Retina (tissue), 1 donor: Measurements from ENCODE around the gene LRRC61.

Source experiments
- DNase-seq: peaks from one replicate; pipeline ENCODE4 v3.0.0-alpha.2; 2016

The LRRC61 gene

DNA sequence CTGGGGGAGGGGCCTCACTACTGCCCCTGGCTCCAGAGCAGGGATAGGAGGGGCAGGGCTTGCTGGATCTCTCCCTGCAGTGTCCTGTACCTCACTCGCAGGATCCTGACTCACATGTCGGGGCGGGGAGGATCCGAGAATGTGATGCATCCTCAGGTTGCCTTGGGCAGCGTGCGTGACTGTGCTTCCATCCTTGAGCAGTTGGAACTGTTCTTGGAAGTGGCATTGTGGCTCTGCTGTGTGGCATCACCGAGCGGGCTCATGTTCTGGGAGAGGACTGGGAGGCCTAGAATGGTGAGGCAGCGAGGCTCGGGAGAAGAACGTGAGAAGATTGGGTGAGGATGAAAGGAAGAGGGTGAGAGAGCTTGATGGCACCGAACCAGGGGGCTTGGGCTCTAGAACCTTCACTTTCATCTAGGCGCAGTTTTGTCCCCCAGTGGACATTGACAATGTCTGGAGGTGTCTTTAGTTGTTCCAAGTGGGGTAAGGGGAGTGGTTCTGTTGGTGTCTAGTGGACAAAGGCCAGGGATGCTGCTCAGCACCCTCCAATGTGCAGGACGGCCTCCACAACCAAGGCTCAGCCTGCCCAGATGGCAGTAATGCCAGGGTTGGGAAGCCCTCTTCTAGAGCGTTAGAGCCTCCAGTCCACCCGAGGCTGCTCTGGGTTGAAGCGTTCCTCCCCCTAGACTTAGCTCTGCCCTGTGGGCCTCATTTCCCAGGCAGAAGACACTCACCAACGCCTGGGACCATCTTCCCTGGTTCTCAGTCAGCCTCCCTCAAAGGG is 9.9 kb downstream of the LRRC61 start:
- no peak for DNase-seq

DNA sequence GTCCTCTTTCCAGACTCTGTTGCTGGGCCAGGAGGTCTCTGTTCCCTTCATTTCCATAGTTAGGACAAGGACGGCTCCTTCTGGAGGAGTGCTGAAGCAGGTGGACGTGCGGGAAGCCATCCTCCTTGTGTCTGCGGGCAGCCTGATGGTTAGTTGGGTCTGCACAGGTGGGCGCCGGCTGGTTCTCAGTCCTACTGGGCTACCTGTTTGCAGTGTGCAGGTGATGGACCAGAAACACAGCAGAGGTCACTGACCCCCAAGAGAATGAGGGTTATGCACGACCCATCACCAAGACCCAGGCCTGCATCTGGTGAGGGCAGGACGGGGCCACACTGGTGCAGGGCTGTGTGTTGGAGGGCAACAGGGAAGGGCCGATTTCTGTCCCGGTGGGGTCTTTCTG is 10.5 kb downstream of the LRRC61 start:
- DNase-seq, result no peak

DNA sequence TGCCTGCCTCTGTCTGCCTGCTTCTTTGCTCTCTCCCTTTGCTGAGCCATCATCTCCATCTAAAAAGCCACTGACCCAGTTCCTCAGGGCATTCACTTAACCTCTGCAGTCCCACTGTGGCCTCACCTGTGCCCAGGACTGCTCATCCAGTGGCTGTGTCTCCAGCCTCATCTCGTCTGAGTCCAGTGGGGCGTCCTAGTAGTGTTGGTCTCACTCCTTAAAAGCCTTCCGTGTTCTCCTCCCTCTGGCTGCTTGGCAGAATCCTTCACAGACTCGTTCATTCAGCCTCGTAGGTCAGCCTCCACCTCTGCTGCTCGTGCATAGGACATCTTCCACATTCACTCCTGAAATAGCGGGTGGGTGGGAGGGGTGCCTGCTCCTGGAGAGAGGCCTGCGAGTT is 11.0 kb downstream of the LRRC61 start:
- no peak for DNase-seq

DNA sequence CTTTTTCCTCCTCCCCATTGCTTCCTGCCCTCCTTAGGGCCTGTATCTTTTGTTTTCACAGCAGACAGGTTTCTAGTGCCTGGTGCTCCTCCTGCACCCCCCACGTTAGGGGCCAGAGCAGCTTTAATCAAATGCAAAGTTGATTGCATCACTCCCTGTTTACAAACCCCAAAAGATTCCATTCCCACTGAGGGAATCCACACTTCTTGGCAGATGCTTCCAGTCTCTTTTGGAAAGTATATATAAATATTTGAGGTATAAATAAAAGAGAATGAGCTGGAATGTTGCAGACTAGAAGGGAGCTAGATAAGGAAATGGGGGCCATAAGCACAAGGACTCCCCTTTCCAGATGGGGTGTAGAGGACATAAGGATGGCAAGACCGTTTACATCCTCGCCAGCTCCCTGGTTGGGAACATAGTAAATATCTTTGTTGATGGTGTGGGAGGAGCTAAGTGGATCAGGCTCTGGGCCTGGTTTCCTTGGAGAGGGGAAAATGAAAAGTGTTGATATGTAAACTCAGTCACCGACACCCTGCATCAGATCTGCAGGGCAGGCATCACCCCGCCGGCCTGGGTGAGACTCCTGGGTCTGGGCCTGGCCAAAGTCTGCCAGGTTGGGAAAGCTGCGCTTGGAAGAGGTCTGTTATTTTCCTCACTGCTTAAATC is 12.1 kb downstream of the LRRC61 start:
- DNase-seq, result no peak

DNA sequence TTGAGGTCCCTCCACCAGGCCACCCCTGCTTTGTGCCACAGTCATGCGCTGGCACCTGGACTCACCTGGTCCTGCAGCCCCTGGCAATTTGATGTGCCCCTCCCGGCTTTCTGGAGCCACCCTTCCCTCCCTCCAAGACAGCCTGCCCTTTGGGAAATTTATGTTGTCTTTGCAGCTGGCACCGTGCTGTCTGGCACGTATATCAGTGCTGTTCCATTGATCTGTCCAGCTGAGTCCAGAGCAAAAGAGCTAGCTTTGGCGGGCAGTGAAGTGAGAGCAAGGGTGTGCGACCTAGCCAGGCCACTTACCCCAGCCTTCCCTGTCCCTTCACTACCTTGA is 12.6 kb downstream of the LRRC61 start:
- peak; percentile 39 for DNase-seq

DNA sequence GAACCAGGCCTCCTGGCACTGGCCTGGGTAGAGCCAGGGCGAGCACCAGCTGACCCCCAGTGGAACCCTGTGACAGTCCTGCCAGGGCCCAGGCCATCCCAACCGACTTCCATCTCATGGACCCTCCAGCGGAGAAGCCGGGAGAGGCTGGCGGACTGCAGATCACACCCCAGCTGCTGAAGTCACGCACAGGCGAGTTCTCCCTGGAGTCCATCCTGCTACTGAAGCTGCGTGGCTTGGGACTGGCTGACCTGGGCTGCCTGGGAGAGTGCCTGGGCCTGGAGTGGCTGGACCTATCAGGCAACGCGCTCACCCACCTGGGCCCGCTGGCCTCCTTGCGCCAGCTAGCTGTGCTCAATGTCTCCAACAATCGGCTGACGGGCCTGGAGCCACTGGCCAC is 13.6 kb downstream of the LRRC61 start:
- no peak for DNase-seq

DNA sequence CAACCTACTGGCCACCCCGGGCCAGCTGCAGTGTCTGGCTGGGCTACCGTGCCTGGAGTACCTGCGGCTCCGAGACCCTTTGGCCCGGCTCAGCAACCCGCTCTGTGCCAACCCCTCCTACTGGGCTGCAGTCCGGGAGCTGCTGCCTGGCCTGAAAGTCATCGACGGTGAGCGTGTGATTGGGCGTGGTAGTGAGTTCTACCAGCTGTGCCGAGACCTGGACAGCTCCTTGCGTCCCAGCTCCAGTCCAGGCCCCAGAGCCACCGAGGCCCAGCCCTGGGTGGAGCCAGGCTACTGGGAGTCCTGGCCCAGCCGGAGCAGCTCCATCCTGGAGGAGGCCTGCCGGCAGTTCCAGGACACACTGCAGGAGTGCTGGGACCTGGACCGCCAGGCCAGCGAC is 14.0 kb downstream of the LRRC61 start:
- DNase-seq, result no peak

DNA sequence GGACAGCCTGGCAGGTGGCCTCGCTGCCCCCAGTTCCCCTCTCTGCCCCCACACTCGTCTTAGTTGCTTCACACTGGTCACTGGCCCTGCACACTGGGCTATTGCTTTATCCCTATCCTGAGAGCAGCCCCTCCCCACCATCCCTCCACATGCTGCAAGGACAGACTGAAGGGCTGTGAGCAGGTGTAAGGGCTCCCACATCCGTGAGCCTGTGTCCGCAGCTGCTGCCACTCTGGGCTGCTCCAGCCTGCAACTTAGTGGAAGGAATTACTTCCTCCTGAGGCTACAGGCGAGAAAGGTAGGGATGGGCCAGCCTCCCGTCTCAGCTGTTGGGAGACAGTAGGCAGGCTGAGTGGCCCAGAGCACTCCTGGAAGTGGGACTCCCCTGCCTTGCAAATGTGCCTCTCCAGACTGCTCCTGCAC is 14.5 kb downstream of the LRRC61 start:
- no peak for DNase-seq

DNA sequence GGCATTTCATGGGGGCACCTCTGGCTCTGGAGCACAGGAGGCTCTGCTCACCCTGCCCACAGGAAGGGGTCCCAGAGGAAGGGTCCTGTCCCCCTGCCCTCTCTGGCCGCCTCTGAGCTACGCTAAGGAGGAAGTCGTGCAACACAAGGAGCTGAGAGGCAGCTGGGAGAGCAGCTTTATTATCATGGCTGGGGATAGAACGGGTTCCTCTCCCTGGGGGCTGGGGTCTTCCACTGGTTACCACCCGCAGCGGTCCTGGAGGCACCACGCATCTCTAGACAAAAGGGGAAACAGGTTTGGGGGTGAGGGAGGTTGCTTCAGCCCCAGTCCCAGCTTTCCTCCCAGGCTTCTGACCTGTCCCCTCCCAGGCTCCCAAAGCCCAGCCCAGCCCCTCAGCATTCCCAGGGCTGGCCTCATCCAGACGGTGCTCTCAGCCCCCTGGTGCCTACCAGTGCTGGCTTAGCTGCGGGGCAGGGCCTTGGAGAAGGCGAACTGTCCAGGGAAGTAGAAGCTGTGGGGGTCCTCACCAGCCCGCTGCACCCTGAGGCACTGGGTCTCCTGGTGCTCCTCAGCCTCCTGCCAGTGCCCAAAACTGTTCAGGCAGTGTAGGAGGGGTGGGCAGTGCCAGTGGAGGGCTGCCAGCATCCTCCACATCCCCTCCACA is 15.1 kb downstream of the LRRC61 start:
- DNase-seq, result no peak

DNA sequence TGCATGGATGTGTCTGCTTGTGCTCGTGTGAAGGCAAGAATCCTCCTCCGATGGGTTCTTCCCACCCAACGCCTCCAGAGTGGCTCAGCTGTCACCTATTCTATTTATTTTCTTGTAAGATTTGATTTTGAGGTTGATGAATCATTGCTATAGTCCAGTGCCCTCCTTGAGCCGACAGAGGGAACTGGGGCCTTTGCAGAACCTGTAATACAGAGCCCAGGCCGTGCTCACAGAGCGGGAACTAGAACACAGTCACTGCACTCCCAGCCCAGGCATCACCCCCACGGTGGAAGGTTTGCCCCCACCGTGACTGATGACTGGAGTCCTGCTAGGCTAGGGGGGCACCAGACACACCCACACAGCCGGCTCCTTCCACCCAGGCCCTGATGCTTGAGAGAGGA is 16.3 kb downstream of the LRRC61 start:
- no peak for DNase-seq

DNA sequence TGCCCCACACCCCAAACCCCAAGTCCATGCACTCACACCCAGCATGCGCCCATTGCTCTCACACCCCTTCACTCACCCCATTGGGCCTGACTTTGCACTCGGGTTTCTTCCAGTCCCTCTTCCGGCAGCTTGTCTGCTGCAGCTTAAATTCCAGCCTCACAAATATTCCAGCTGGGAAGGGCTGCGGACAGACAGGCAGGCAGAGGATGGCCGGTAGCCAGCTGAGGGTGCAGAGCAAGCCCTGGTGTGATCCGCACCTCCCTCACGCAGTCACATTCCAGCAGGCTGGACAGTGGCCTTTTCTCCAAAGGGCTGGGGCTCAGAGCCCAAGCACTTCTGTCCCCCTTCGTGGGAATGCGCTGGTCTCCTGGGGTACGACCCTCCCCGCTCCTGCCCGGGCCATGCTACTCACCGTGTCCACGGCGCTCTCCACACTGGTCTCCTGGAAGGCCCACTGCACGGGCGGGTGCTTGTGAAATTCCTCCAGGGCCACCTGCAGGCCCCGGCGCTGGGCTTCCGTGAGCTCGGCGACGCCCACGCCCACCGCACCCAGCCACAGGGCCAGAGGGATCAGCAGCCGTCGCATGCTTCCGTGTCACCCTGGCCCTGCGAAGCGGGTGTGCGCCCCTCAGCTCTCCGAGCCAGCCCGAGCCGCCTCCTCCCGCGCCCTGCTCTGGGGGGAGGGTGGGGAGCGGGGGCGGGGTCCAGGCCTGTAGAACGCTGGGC is 17.0 kb downstream of the LRRC61 start:
- DNase-seq, result peak; percentile 67

DNA sequence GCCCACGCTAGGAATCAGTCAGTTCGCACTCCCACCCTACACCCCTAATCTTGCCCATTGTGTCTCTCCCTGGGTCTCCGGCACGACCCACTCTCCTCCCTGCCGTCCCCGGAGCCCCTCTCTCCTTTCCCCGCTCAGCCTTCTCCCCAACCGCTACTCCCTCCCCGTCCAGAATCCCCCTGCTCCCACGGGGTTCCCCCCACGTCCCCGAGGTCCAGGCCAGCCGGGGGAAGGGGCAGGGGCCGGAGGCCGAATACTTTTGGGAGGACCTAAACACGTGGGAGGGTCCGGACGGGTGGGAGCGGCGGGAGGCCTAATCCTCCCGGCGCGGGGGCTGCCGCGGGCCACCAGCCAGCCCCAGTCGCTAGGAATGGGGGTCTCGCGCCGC is 17.7 kb downstream of the LRRC61 start:
- no peak for DNase-seq

DNA sequence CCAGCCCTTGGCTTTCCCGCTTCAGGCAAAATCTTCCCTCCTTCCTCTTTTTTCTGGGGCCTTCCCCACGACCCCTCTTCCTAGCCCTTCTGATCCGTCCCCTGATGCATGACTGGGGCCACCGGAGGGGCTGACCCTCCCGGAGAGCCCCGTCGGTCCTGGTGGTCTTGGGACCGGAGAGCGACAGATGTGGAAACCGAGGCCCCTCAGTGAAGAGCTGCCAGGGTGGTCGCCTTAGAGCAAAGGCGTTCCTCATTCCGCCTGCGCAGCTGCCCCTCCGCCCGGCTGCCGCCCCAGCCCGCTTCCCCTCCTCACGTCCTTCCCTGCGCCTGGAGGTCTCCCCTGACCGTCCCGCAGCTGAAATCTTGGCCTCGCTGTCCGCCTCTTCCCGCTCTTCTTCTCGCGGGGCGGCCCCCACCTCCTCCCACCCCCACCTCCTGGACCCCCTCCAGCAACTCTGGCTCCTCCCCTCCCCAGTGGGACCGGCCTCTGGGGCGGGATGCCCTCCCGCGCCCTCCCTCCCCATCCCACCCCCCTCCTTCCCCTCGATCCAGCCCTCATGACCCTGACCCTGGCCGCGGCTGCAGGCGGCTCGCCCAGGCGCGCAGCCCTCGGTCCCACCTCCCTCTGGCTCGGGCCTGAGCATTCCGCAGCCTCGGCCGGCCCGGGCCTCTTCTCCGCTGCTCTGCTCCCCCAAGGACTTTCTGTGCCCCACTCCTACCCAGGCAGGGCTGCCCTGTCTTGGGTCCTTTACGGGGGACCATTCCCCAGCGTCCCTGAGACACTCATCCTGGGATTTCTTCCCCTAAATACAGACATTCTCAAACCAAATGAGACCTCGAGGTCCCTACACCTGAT is 18.3 kb downstream of the LRRC61 start, which contains the start of gene RARRES2:
Gene RARRES2, minus strand, starts transcription at position 367 of the 858 bp plus-strand sequence. CDS start 1,020 bp downstream, outside the sequence.
- DNase-seq, result peak; percentile 57

DNA sequence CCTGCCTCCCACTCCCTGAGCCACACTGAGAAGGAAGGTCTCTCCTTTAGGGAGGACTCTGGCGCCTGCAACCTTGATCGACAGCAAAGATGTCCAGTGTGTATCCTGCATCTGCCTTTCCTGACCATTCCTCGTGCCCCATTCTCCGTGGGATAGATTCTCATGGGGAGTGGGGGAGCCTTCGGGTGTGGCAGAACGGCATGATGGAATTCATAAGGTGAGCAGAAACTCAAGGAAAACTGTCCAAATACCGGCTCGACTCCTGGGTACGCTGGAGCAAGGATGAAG is 18.9 kb downstream of the LRRC61 start:
- DNase-seq, result no peak

DNA sequence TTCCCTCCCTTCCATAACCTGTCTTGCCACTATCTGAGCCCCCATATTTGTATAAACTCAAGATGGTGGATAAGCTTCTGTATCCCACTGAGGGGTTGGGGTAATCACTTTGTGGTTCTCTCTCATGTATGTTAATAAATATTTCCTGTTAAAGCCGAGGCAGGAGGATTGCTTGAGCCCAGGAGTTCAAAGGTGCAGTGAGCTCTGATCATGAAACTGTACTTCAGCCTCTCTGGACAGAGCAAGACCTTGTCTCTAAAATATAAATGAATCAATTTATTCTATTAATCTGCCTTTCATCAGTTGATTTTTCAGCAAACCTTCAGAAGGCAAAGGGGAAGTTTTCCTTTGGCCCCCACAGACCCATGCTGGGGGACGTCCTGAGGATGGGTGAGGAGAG is 20.1 kb downstream of the LRRC61 start:
- DNase-seq, result no peak

DNA sequence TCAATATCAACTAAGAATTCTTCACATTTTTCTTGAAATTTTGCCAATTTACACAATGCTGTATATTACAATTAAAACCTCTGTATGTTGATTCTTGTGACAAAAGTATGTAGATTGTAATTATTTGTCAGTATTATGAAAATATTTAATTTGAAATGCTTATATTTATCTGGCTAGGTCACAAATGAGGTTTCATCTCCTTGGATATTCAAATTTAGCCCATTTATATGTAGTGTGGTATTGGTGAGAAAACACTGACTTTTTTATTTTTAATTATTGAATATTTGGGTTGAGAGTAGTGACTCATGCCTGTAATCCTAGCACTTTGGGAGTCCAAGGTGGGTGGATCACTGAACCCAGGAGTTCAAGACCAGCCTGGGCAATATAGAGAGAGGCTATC is 21.1 kb downstream of the LRRC61 start:
- DNase-seq, result no peak

DNA sequence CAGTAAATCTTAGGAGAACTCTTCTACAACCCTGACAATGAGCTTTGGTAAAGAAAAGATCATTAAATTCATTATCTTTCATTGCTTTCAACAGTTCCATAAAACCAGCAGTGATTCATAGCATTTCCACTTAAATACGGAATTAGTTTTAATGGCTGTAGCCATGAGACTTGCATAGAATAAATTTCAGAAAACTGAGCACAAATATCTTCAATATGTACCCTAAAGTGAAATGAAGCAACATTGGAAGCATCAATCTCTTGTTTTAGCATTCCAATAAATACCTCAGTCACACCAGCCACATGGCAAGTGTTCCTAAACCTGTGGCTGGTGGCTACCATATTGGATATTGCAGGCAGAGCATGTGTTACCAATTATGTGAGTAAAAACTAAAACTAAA is 21.9 kb downstream of the LRRC61 start:
- DNase-seq, result no peak

DNA sequence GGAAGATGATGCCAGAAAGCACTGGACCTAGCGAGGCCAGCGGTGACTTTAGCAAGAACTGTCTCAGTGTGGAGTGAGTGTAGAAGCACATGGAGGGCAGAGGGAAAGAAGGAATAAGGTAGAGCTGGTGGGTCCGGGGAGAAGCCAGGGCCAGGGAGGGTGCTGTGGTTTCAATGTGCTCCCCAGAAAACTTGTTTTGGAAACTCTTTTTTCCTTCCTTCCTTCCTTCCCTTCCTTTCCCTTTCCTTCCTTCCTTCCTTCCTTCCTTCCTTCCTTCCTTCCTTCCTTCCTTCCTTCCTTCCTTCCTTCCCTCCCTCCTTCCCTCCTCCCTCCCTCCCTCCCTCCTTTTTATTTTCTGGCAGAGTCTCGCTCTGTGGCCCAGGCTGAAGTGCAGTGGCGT is 23.8 kb downstream of the LRRC61 start:
- no peak for DNase-seq

DNA sequence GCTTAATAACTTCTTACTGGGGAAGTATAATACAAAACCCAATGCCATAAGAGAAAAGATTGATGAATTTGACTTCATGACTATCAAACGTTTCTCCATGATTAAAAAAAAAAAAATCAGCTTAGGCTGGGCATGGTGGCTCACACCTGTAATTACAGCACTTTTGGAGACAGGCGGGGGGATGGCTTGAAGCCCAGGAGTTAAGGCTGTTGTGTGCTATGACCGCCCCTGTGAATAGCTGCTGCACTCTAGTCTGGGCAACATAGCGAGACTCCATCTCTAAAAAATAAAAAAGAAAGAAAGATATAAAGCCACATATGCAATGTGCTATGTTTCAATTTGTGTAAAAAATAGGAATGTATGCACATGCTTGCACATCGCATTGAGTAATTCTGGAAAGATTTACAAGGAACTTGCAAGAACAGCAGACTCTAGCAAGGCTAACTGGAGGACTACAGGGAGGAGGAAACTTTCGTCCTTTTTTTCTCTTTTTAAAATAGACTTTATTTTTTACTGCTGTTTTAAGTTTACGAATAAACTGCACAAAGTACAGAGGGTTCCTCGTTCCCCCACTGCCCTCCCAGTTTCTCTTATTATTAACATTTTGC is 28.5 kb downstream of the LRRC61 start:
- DNase-seq, result no peak

DNA sequence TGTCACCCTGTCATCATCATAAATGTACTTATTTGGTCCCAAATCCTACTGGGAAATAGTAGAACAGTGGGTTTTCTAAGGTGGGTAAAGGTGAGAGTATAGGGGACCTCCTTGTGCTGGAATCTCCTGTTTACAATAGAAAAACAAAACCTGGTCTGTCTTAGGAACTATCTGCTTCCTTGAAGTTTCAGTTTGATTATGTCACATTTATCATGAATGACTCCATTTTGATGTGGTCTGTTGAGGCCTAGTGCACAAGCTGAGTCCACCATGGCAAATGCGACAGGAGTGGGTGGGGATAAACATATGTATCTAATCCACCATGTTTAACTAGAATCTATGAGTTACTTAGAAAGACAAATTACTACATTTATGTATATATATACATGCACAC is 32.5 kb downstream of the LRRC61 start:
- DNase-seq, result no peak

DNA sequence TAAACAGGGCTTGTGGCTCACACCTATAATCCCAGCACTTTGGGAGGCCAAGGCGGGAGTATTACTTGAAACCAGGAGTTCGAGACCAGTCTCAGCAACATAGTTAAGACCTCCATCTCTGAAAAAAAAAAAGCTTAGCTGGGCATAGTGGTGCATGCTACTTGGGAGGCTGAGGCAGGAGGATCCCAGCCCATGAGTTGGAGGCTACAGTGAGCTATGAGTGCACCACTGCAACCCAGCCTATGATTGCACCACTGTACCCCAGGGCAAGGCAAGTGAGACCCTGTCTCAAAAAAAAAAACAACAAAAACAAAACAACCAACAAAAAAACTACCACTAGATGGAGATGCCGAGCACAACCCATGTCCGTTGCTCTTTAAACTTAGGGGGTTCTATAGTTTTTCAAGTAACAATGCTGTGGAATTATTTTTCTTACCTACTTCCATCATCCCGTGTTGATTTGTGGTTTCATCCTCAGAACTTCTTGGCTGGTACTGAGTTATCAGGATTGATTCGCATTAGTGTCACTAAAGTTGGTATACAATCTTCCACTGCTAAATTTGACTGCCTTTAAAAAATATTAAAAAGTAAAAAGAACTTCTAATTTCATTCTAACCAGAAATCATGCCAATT is 33.2 kb downstream of the LRRC61 start:
- DNase-seq, result peak; percentile 56

DNA sequence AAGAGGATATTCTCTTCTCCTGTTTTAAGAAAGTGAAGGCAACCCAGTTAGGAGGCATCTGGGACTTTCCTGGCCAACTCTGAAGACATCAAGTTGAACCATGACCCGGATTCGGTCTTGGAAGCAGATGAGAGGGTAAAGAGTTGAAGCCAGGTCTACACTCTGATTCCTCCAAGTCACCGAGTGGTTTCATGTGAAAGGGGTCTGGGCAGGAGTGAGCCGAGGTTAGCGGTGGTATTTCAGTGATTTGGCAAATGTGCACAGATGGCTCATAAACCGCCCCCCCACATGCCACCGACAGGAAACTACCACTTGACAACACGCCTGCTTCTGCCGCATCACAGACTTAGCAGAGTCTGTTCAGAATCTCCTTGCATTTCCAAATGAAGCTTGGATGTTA is 34.1 kb downstream of the LRRC61 start:
- DNase-seq, result no peak
